ENCODE data around the gene SERPIND1.

SERPIND1 gene

DNA sequence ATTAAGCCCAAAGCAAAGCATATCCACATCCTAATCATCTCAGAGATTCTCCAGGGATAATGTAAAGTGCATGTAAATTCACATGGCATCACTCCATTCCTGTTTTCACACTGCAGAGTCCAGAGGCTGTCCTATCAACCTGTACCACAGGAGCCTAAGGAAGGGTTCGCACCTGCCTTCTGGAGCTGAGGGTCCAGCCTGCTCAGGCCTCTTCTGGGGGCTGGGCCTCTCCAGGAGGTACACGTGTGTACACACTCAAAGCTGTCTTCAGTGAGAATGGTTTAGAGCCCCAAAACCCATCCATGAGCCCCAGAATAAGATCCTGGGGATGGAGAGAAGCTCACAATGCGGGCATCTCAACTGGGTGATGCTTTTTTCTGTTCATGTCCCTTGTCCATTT lies 60.8 kb downstream of the SERPIND1 start:
- no peak for DNase-seq (ENCODE audit: low read depth, low spot score)
- H3K4me3 ChIP-seq (ENCODE audit: low read depth, low read length) = no peak overlapping the region
- in situ Hi-C loops (cut with HindIII; ENCODE audit: low sequenced_read_pairs) = no loop called here
- TF ChIP-seq, protein P1, sequence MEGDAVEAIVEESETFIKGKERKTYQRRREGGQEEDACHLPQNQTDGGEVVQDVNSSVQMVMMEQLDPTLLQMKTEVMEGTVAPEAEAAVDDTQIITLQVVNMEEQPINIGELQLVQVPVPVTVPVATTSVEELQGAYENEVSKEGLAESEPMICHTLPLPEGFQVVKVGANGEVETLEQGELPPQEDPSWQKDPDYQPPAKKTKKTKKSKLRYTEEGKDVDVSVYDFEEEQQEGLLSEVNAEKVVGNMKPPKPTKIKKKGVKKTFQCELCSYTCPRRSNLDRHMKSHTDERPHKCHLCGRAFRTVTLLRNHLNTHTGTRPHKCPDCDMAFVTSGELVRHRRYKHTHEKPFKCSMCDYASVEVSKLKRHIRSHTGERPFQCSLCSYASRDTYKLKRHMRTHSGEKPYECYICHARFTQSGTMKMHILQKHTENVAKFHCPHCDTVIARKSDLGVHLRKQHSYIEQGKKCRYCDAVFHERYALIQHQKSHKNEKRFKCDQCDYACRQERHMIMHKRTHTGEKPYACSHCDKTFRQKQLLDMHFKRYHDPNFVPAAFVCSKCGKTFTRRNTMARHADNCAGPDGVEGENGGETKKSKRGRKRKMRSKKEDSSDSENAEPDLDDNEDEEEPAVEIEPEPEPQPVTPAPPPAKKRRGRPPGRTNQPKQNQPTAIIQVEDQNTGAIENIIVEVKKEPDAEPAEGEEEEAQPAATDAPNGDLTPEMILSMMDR (IDR thresholded peaks at IDR 0.05; ENCODE audit: low read depth, low read length) = no peak

All from astrocyte of the spinal cord (primary cell).